GM18499 (cell line): ENCODE results near the gene STAG1.
A peak's percentile ranks its signal among the peaks of the same experiment; 100 is the strongest.
"Not testable (repeated sequence)": the region's sequence is repeated elsewhere in the genome, so short reads cannot be mapped to it uniquely, and the experiment has no call there.

ENCODE experiments used
- ATAC-seq: cut with Tn5 transposase; IDR thresholded peaks from one replicate; pipeline ENCODE4 v1.9.1; 2021; ENCODE audit warnings: moderate number of reproducible peaks; ENCODE audit not compliant: insufficient read depth, unreplicated experiment

Gene STAG1

DNA sequence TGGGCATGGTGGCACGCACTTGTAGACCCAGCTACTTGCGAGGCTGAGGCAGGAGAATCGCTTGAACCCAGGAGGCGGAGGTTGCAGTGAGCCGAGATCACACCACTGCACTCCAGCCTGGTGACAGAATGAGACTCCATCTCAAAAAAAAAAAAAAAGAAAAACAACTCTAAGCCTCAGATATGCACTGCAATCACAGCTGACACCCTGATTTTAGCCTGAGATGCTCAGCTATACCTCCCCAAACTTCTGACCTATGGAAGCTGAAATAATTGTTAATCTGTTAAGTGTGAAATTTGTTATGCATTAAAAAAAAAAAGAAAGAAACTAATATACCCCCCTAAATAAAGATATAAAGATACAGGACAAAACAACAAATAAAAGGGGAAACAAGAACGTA, 2.6 kb downstream of the STAG1 start:
- ATAC-seq: not testable (repeated sequence)

- no peak for ATAC-seq
These were observed 3.1 kb downstream of the STAG1 start for GRCh38 chr3:136749091-136749490.

DNA sequence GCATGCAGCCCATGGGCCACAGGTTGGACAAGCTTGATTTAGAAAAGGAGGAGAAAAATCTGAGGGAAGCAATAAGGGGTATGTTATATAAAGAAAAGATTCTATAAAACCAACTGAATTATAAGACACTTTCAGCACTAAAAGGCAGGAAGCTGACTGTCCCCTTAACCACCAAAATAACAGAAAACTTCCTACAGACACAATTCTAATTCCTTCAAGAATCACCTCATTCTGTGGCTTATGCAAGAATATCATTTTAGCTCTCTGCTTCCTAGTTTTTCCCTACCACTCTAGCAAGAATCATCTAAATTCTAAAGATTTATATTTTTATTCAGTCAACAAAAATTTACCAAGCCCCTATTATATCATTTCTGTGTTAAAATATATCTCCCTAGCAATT, 6.3 kb downstream of the STAG1 start:
- no peak for ATAC-seq

DNA sequence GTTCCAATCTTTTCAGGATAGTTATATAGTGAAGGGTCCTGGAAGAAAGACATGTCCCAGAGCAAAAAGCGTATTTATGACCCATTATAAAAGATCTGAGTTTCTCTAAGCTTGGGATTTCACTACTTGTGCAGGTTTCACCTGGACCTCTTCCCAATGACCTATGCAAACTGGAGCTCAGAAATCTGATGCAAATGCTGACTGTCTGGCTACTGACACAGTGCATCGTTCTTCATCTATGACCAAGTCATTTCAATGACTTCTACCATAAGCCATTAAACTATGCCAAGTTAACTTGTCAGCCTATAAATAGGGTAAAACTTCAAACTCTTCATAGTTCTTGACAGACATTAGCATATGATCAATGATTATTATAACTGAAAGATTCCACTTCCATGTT, 11.1 kb downstream of the STAG1 start:
- ATAC-seq: no peak

- ATAC-seq: no peak
These were observed 11.7 kb downstream of the STAG1 start for GRCh38 chr3:136740351-136740958.

DNA sequence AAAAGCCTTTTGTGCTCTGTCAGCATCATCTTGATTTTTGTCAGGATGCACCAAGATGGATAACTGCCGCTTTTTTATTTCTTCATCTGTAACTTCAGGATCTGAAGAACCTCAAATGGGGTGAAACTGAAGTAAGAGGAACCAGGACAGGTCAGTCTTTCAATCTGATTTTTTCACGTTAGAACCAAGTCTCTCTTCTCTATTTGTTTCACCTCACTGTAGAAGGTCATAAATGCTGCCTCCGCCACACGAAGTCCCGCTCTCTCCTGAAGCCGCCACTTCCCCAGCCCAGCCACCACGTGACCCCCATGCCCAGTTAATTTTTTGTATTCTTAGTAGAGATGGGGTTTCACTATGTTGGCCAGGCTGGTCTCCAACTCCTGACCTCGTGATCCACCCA, 15.2 kb downstream of the STAG1 start:
- ATAC-seq: not testable (repeated sequence)

DNA sequence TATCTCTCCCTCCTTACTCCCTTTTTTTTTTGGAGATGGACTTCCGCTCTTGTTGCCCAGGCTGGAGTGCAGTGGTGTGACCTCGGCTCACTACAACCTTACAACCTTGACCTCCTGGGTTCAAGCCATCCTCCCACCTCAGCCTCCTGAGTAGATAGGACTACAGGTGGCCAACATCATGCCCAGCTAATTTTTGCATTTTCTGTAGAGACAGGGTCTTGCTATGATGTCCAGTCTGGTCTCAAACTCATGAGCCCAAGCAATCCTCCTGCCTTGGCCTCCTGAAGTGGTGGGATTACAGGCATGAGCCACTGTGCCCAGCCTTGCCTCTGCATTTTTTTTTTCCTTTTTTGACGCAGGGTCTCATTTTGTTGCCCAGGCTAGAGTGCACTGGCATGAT, 17.1 kb downstream of the STAG1 start:
- no peak for ATAC-seq

DNA sequence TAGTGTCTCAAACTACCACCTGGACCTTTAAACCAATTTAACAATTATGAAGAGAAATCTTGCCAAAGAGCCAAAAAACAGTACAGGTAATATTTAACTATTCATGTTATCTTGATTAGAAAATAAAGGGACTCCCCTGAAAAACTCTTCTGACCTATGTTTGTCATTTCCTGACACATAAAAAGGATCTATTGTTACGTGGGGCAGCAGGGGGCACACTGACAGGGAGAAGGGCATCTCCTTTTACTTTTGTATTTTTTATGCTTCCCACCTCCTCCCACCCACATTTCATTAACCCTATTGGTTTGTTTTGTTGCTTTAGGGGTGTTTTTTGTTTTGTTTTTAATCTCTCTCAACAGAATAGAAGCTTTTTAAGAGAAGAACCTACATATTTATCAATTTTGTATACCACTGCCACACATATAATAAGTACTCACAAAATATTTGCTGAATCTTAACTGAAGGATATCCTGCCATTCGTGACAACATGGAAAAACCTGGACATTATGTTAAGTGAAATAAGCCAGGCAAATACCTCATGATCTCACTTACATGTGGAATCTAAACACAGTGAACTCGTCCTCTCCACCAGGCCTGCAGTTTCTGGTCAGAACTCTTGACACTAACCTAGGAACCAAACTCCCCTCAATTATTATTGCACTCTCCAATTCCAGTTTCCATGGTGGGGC, 17.7 kb downstream of the STAG1 start:
- ATAC-seq: no peak

DNA sequence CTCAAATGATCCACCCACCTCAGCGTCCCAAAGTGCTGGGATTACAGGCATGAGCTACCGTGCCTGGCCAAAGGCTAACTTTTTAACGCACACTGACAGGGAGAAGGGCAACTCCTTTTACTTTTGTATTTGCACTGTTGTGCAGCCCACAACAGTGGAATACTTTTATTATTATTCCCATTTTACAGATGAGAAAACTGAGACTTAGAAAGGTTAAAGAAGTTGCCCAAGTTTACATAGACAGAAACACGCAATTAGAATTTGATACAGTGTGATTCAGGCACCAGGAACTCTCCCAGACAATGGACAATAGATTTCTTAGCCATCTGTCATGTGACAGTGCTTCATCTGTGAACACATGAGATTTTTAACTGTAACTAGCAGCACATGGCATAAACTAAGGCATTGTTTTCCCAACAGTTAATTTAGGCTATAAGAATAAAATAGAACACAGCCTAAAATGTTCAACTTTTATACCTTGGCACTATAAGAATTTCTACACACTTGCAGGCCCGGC, 18.8 kb downstream of the STAG1 start:
- no peak for ATAC-seq

GRCh38 chr3:136731274-136731884, 20.8 kb downstream of the STAG1 start:
- ATAC-seq: no peak

GRCh38 chr3:136730595-136731273, 21.4 kb downstream of the STAG1 start:
- ATAC-seq: peak; percentile 60

DNA sequence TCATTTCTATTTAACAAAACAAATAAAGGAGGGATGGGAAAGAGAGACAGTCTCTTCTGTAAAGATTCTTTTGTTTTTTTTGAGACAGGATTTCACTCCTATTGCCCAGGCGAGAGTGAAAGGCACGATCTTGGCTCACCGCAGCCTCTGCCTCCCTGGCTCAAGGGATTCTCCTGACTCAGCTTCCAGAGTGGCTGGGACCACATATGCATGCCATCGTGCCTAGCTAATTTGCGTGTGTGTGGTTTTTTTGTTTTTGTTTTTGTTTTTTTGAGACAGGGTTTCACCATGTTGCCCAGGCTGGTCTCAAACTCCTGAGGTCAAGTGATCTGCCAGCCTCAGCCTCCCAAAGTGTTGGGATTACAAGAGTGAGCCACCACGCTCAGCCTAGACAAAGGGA, 23.3 kb downstream of the STAG1 start:
- no peak for ATAC-seq

- ATAC-seq: no peak
These were observed 23.7 kb downstream of the STAG1 start for GRCh38 chr3:136728473-136728872.

DNA sequence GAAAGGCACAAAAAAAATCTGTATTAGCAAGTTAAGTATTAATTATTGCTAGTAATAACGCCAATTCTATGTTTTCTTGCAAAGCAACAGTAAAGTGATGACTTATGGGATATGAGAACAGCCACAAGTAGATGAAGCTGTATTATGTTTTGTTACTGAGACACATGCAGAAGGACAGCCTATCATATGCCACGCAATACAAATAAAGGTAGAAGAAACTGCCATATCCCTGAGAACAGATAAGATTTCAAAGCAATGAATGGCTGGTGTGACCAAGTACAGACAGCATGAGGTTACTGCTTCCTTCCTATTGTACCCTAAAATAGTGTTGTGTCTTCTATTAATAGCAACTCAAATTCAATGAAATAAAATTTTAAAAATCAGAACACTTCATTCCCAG, 26.7 kb downstream of the STAG1 start:
- ATAC-seq: no peak

DNA sequence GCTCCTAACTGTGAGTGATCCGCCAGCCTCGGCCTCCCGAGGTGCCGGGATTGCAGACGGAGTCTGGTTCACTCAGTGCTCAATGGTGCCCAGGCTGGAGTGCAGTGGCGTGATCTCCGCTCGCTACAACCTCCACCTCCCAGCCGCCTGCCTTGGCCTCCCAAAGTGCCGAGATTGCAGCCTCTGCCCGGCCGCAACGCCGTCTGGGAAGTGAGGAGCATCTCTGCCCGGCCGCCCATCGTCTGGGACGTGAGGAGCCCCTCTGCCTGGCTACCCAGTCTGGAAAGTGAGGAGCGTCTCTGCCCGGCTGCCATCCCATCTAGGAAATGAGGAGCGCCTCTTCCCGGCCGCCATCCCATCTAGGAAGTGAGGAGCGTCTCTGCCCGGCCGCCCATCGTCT, 29.3 kb downstream of the STAG1 start:
- not testable (repeated sequence) for ATAC-seq

DNA sequence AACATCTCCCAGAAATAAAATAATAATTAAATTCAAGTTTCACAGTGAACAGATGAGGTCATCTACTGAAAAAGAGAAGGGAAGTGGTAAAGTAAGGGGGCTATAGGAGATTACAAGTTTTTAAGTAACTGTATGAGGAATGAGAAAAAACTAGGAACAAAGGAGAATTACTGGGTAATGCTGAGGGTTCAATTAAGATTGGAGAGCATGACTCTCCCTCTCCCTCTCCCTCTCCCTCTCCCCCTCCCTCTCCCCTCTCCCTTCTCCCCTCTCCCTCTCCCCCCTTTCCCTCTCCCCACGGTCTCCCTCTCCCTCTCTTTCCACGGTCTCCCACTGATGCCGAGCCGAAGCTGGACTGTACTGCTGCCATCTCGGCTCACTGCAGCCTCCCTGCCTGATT, 29.8 kb downstream of the STAG1 start:
- not testable (repeated sequence) for ATAC-seq

- no peak for ATAC-seq
These were observed 32.1 kb downstream of the STAG1 start for GRCh38 chr3:136720091-136720490.

- ATAC-seq: no peak
These were observed 35.5 kb downstream of the STAG1 start for GRCh38 chr3:136716629-136717028.

- no peak for ATAC-seq
These were observed 38.2 kb downstream of the STAG1 start for GRCh38 chr3:136714020-136714419.

DNA sequence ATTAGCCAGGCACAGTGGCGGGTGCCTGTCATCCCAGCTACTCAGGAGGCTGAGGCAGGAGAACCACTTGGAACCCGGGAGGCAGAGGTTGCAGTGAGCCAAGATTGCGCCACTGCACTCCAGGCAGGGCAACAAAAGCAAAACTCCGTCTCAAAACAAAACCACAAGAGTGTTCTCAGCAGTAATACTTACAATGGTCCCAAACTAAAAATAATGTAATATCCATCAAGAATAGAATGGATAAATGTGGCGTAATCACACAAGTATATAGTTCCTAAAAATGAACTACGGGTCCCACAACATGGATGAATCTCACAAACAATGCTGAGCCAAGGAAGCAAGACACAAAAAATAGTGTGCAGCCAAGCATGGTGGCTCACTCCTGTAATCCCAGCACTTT, 39.2 kb downstream of the STAG1 start:
- ATAC-seq: no peak

- not testable (repeated sequence) for ATAC-seq
These were observed 40.3 kb downstream of the STAG1 start for GRCh38 chr3:136711888-136712287.
